ENCODE measurements around the gene LAMA5.

Gene LAMA5

DNA sequence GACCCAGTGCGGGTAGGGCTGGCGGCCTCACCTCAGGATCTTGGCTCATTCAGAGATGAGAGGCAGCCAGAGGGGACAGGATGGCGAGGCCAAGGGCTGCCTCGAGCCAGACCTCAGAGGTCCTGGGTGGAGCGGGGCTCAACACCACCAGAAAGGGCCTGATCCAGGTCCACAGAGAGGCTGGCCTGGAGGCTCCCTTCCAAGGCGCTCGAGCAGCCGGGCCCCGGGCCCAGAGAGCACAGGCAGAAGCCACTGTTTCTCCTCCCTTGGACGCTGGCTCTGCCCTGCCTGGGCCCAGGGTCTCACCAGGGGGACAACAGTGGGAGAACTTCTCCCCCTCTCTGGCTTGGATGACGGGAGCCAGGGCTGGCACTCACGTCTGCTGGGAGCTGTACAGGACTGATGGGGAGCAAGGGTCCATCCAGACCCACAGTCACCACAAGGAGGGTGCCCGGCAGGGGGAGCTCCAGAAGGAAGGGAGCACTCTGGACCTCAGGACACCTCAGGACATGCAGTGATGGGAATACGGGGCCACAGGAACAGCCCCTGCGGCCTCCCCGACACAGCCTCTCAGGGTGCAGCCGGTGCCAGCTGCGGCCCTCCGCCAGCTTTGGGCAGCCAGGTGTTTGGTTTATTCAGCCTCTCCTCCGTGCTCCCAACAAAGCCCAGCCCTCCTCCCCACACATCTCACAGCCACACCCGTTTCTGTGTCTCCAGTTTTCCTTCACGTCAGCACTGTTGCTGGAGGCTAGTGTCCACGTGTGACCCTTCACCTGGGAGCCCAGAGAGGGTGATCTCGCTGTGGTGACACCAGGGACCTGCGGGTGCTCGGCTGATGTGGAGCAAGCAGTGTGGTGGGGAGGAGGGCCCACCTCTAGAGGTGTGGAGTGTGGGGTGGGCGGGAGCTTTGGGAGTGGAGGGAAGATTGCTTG, 28.5 kb upstream of the LAMA5 start:
- H3K9ac ChIP-seq, result no peak overlapping the region
- no peak overlapping the region for H3K4me2 ChIP-seq
- no peaks in the 10 kb centered on the region for H3K36me3 ChIP-seq (ENCODE audit: insufficient read depth)
- H2AFZ ChIP-seq (ENCODE audit: low read depth), result no peak overlapping the region
- H3K79me2 ChIP-seq (ENCODE audit: insufficient read depth, low read depth), result no peaks in the 10 kb centered on the region
- H3K27me3 ChIP-seq (ENCODE audit: insufficient read depth, low read depth), result no peaks in the 10 kb centered on the region
- TF ChIP-seq, protein P1, sequence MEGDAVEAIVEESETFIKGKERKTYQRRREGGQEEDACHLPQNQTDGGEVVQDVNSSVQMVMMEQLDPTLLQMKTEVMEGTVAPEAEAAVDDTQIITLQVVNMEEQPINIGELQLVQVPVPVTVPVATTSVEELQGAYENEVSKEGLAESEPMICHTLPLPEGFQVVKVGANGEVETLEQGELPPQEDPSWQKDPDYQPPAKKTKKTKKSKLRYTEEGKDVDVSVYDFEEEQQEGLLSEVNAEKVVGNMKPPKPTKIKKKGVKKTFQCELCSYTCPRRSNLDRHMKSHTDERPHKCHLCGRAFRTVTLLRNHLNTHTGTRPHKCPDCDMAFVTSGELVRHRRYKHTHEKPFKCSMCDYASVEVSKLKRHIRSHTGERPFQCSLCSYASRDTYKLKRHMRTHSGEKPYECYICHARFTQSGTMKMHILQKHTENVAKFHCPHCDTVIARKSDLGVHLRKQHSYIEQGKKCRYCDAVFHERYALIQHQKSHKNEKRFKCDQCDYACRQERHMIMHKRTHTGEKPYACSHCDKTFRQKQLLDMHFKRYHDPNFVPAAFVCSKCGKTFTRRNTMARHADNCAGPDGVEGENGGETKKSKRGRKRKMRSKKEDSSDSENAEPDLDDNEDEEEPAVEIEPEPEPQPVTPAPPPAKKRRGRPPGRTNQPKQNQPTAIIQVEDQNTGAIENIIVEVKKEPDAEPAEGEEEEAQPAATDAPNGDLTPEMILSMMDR (conservative IDR thresholded peaks at IDR 0.05; ENCODE audit: low read depth, low read length), result no peak
- no peaks in the 10 kb centered on the region for H3K4me1 ChIP-seq (ENCODE audit: low read depth, poor library complexity, severe bottlenecking)
- H3K4me3 ChIP-seq (IDR thresholded peaks at IDR 0.05; ENCODE audit: insufficient read depth, low read depth, low read length), result no peak overlapping the region
- no peak overlapping the region for H3K27ac ChIP-seq
- no peaks in the 10 kb centered on the region for H4K20me1 ChIP-seq (ENCODE audit: insufficient read depth)

DNA sequence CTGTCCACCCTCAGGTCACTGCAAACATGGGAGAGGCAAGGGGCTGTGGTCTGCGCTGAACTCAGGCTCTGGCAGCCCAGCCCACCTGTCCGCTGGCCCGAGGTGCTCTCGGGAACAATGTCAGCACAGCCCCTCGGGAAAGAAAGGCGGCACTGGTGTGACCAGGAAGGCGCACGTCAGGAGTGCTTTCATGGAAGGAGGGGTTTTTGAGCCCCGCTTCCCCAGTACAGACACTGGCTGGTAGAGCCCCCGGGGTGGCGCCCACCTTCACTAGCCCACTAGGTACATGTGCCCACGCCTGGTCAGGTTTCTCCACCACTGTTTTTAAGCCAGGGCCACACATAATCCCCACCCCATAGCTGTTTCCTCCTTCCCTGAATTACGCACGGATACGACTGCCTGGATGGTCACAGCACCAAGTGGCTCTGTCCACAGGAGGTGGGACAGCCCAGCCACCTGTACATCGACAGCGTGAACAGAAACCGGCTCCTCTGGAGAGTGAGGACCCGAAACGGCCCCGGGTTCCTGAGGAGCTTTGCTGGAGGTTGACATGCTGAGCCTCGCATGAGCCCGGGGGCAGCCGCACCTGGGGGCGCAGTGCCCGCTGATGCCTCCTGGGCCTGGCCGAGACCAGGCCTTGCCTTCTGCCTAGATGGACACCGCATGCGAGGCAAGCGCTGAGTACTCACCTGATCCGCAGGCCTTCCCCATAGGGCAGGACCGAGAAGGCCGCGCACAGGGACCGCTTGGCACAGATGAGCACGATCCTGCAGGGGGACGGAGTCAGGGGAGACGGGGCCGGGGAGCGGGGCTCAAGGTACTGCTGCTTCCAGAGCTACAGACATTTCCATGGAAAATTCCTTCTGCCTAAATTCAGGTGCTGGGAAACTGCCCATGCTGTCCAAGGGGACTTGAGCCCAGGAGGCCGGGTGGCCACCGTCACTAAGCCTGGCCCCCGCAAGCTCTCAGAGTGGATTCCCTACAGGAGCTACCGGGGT, 27.4 kb upstream of the LAMA5 start:
- no peak overlapping the region for H3K4me2 ChIP-seq
- no peak overlapping the region for H3K27ac ChIP-seq
- H3K4me1 ChIP-seq (ENCODE audit: low read depth, poor library complexity, severe bottlenecking), result no peaks in the 10 kb centered on the region
- H3K36me3 ChIP-seq (ENCODE audit: insufficient read depth), result no peaks in the 10 kb centered on the region
- H2AFZ ChIP-seq (ENCODE audit: low read depth), result no peak overlapping the region
- TF ChIP-seq, protein P1 (conservative IDR thresholded peaks at IDR 0.05; ENCODE audit: low read depth, low read length), result no peak
- no peak overlapping the region for H3K4me3 ChIP-seq (IDR thresholded peaks at IDR 0.05; ENCODE audit: insufficient read depth, low read depth, low read length)
- H3K79me2 ChIP-seq (ENCODE audit: insufficient read depth, low read depth), result no peaks in the 10 kb centered on the region
- no peaks in the 10 kb centered on the region for H3K27me3 ChIP-seq (ENCODE audit: insufficient read depth, low read depth)
- H3K9ac ChIP-seq, result no peak overlapping the region
- no peaks in the 10 kb centered on the region for H4K20me1 ChIP-seq (ENCODE audit: insufficient read depth)

DNA sequence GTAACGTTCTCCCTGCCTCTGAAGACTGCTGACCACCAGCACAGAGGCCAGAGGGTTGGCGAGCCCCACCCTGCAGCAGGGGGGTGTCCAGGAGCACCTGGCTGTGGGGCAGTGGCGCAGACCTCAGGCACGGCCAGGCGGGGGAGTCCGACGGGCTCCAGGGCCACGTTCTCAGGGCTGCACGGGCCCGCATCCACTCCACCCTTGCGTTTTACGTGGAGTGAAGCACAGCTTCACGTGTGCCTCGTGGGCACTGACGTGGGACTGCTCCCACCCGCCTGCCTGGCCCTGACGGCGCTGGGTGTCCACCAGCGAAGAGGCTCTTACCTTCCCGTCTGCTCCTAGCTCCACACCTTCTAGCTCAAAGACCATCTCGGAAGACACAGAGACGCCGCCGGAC, 26.7 kb upstream of the LAMA5 start:
- H3K79me2 ChIP-seq (ENCODE audit: insufficient read depth, low read depth), result no peaks in the 10 kb centered on the region
- no peaks in the 10 kb centered on the region; the same call in 1 of the 2 replicates for H3K36me3 ChIP-seq (ENCODE audit: insufficient read depth)
- no peak overlapping the region for H3K4me2 ChIP-seq
- H4K20me1 ChIP-seq (ENCODE audit: insufficient read depth), result no peaks in the 10 kb centered on the region
- H3K4me1 ChIP-seq (ENCODE audit: low read depth, poor library complexity, severe bottlenecking), result peaks cover under 1% of the 10 kb centered on the region
- no peak overlapping the region for H2AFZ ChIP-seq (ENCODE audit: low read depth)
- no peak overlapping the region for H3K27ac ChIP-seq
- no peaks in the 10 kb centered on the region for H3K27me3 ChIP-seq (ENCODE audit: insufficient read depth, low read depth)
- TF ChIP-seq, protein P1 (conservative IDR thresholded peaks at IDR 0.05; ENCODE audit: low read depth, low read length), result no peak
- no peak overlapping the region for H3K4me3 ChIP-seq (IDR thresholded peaks at IDR 0.05; ENCODE audit: insufficient read depth, low read depth, low read length)
- H3K9ac ChIP-seq, result no peak overlapping the region

DNA sequence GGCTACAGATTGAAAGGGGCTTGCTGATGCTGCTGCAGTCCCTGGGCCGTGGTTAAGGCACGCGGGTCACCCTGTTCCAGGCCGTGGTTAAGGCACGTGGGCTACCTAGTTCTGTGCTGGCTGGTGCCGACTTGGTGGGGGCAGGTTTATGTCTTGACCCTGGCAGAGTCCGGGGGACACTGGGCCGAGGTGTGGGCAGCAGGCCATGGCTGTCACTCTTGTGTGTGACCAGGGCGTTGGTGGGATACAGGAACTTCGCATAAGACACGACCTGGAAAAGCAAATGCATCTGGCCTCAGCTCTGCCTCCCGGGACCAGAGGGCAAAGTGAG, 26.2 kb upstream of the LAMA5 start:
- Histone ChIP-seq H3K4me3 (IDR thresholded peaks at IDR 0.05; ENCODE audit: insufficient read depth, low read depth, low read length) (no peak overlapping the region), H3K36me3 (ENCODE audit: insufficient read depth) (peaks cover under 1% of the 10 kb centered on the region; the same call in 1 of the 2 replicates), H2AFZ (ENCODE audit: low read depth) (no peak overlapping the region), H3K27ac (no peak overlapping the region), H3K79me2 (ENCODE audit: insufficient read depth, low read depth) (peaks cover 2% of the 10 kb centered on the region), H4K20me1 (ENCODE audit: insufficient read depth) (no peaks in the 10 kb centered on the region), H3K4me2 (no peak overlapping the region), H3K4me1 (ENCODE audit: low read depth, poor library complexity, severe bottlenecking) (peaks cover 5% of the 10 kb centered on the region), H3K27me3 (ENCODE audit: insufficient read depth, low read depth) (no peaks in the 10 kb centered on the region), H3K9ac (no peak overlapping the region)
- TF ChIP-seq, protein P1 (conservative IDR thresholded peaks at IDR 0.05; ENCODE audit: low read depth, low read length), result no peak
